GM18508 (cell line): ENCODE results near the gene EIF3A.
"Not testable (repeated sequence)": the region's sequence is repeated elsewhere in the genome, so short reads cannot be mapped to it uniquely, and the experiment has no call there.

ENCODE experiments used
- ATAC-seq: cut with Tn5 transposase; IDR thresholded peaks from one replicate; pipeline ENCODE4 v1.9.1; 2021; ENCODE audit warnings: moderate number of reproducible peaks; ENCODE audit not compliant: insufficient read depth, unreplicated experiment

Gene EIF3A

GRCh38 chr10:119059557-119059956, 21.1 kb downstream of the EIF3A start:
- no peak for ATAC-seq

DNA sequence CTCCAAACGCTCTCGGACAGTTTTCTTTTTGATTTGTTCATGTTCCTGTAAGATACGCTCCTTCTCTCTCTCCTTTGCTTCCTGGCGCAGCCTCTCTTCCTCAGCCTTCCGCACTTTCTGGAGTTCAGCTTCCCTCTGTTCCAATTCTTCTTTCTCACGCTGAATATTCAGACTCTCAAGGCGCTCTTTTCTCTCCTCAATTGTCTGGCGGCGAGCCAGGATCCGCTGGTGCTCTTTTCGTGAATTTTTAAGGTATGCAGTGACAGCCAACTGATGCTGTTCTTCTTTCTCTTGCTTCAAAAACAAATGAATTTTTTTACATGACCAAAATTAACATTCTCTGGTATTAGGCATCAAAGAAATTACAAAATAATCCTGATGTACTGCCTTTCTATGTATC, 22.6 kb downstream of the EIF3A start:
- ATAC-seq: no peak

DNA sequence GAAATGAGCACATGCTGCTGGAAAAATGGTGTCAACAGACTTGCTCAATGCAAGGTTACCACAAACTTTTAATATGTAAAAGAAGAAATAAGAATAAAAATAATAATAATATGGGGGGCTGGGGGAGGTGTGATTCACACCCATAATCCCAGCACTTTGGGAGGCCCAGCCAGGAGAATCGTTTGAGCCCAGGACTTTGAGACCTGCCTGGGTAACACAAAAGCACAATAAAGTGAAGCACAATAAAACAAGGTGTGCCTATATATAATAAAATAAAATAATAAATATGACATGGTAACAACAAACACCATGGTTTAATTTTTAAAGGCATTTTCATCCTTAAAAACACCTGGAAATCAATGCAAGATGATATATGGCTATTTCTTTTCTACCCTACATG, 25.1 kb downstream of the EIF3A start:
- ATAC-seq: no peak

- no peak for ATAC-seq
These were observed 28.8 kb downstream of the EIF3A start for GRCh38 chr10:119051775-119052174.

DNA sequence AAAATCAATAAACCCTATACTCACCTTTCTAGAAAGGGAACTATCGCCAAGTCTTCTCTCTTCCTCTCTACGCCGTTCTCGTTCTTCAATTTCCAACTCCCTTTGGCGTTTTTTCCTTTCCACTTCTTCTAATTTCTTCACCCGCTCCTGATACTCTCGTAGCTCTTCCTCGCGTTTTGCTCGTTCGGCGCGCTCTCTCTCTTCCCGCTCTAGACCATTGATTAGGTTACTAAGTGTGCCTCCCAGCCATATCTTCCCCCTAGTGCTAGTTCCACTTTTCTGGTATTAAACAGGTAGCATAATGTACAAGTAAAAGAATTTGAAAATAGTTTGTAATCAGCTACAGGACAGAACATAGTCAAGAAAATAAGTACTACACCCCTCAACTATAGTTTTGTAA, 30.8 kb downstream of the EIF3A start:
- no peak for ATAC-seq

GRCh38 chr10:119049361-119049760, 31.3 kb downstream of the EIF3A start:
- no peak for ATAC-seq

DNA sequence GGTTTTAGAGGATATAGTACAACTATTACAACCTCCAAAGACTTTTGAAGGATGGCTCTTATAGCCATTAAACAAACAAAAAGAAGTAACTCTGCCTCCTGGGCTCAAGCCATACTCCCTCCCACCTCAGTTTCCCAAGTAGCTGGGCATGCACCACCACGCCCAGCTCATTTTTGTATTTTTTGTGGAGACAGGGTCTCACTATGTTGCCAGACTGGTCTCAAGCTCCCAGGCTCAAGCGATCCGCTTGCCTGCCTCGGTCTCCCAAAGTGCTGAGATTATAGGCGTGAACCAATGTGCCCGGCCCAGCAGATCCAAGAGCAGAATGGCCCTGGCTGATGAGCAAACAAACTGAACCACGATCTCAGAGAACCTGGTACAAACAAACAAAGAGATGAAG, 35.1 kb downstream of the EIF3A start:
- ATAC-seq: no peak

- ATAC-seq: no peak
These were observed 38.4 kb downstream of the EIF3A start for GRCh38 chr10:119042169-119042568.

- ATAC-seq: no peak
These were observed 39.3 kb downstream of the EIF3A start for GRCh38 chr10:119041326-119041725.

- ATAC-seq: no peak
These were observed 41.5 kb downstream of the EIF3A start for GRCh38 chr10:119039161-119039560.

GRCh38 chr10:119031496-119032059, 49.0 kb downstream of the EIF3A start:
- ATAC-seq: no peak

GRCh38 chr10:119030421-119031250, 50.0 kb downstream of the EIF3A start:
- ATAC-seq: peak; percentile 40

DNA sequence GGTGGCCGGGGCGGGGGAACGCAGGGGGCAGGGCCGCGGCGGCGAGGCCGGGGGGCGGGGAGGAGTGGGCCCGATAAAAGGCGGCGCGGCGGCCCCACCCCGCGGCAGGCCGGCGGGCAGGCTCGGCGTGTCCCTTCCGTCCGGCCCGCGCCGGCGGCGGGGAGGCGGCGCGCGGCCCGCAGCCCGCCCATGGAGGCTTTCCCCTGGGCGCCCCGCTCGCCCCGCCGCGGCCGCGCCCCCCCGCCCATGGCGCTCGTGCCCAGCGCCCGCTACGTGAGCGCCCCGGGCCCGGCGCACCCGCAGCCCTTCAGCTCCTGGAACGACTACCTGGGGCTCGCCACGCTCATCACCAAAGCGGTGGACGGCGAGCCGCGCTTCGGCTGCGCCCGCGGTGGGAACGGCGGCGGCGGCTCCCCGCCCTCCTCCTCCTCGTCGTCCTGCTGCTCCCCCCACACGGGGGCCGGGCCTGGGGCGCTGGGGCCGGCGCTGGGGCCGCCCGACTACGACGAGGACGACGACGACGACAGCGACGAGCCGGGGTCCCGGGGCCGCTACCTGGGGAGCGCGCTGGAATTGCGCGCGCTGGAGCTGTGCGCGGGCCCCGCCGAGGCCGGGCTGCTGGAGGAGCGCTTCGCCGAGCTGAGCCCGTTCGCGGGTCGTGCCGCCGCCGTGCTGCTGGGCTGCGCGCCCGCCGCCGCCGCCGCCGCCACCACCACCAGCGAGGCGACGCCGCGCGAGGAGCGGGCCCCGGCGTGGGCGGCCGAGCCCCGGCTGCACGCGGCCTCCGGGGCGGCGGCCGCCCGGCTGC, 50.8 kb downstream of the EIF3A start, which contains the start of gene NANOS1:
Gene NANOS1, plus strand, starts transcription at position 102 of the 808 bp plus-strand sequence. Its CDS starts 88 bp downstream, at position 190.
- ATAC-seq: no peak

GRCh38 chr10:119028900-119029612, 51.6 kb downstream of the EIF3A start:
- ATAC-seq: no peak

- ATAC-seq: not testable (repeated sequence)
These were observed 52.1 kb downstream of the EIF3A start for GRCh38 chr10:119028445-119028899.

- ATAC-seq: no peak
These were observed 54.1 kb downstream of the EIF3A start for GRCh38 chr10:119026301-119027110.

GRCh38 chr10:119025776-119026175, 54.8 kb downstream of the EIF3A start:
- no peak for ATAC-seq

DNA sequence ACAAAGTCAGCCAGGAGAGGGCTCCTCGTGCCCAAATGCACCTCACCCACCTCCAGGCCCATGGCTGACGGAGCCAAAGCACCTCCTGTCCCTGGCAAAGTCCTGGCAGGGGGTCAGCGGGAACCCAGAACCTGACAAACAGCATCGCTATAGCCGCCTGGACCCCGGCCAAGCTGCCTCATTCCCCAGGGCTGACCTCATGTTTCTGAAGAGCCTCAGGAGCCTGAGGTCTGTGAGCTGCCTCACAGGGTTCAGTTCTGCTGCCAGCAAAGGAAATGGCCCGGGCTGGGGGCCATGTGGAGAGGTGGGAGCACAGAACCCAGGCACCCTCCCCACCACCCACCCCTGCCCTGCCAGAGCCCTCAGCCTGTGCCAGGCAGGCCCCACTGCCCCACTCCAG, 55.3 kb downstream of the EIF3A start:
- no peak for ATAC-seq

GRCh38 chr10:119024882-119025281, 55.7 kb downstream of the EIF3A start:
- no peak for ATAC-seq

GRCh38 chr10:119023553-119023868, 57.1 kb downstream of the EIF3A start:
- ATAC-seq: no peak
